GM19328 (cell line): Measurements from ENCODE around the gene GJB6.

Experiments used
- ATAC-seq: cut with Tn5 transposase; IDR thresholded peaks from one replicate; pipeline ENCODE4 v1.9.1; 2021; ENCODE audit warnings: mild to moderate bottlenecking, moderate library complexity; ENCODE audit not compliant: unreplicated experiment

The GJB6 gene

DNA sequence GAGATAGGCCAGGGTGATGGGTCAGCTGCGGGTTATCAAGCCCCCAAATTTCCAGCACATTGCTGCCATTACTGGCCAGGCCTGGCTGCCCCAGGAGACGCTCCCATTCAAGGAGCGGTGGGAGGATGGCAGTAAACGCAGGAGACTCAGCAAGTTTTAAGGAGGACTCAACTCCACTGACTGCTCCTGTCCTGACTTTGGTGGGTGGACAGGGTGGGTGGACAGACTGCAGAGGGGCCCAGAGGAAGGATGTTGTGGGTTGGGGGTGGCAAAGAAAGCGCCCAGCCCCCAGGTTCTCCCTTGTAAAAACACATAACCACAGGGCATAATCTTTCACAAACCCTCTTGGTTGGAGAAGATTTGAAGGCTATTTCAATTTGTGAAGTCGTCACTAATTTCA is 4.4 kb downstream of the GJB6 start:
- no peak for ATAC-seq

GRCh38 chr13:20227288-20227687 is 4.8 kb downstream of the GJB6 start:
- ATAC-seq: no peak

DNA sequence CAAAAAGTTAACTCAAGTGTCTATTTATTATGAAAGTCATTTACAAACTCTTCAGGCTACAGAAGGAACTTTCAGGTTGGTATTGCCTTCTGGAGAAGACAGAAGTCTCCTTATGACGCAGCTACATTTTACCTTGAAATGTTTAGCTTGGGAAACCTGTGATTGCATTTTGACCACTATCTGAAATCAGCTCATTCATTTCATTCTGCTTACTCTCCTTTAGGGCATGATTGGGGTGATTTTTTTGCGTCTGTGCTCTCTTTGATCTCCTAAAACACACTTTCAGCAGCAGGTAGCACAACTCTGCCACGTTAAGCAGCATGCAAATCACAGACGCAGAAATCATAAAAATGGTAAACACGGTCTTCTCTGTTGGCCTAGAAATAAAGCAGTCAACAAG is 9.6 kb downstream of the GJB6 start:
- no peak for ATAC-seq

GRCh38 chr13:20221772-20222171 is 10.3 kb downstream of the GJB6 start:
- ATAC-seq: no peak

- ATAC-seq: peak; percentile 69
Measured at GRCh38 chr13:20219577-20219976, 12.5 kb downstream of the GJB6 start.

- no peak for ATAC-seq
Measured at GRCh38 chr13:20217168-20217567, 15.0 kb downstream of the GJB6 start.

DNA sequence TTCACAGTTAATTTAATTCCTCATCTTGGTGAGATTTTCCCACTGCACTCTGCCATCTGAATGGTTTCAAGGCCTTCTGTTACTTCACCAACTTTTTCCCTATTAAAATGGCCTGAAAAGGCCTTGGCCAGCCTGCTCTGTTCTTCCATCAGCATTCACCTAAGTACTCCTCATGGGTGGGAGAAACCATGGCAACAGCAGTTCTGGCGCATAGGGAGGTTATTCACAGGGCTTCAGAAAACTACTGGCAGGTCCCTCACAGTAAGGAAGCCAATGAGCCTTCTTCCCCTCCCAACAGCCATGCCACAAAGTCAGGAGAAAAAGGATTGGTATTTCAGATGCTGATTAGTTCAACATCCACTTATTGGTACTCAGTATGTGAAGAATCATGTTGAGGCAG is 22.2 kb downstream of the GJB6 start:
- ATAC-seq: no peak

GRCh38 chr13:20206698-20207235 is 25.4 kb downstream of the GJB6 start:
- no peak for ATAC-seq

- no peak for ATAC-seq
Measured at GRCh38 chr13:20206065-20206697, 25.9 kb downstream of the GJB6 start.

DNA sequence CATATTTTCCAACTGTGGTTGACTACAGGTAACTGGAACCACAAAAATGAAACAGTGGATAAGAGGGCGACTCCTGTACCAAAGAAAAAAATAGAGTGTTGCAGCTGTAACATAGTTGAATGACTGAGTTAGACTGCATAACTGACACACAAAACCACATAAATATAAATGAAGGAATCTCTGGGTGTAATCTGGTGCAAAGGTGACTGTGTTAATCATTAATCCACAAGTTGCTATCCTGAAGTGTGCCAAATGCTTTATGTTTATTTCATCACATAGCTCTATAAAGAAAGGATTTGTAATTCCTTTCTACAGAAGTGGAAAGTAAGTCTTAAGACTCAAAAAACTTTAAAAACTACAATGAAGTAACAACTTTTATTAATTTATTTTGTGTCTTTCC is 33.3 kb downstream of the GJB6 start:
- no peak for ATAC-seq

DNA sequence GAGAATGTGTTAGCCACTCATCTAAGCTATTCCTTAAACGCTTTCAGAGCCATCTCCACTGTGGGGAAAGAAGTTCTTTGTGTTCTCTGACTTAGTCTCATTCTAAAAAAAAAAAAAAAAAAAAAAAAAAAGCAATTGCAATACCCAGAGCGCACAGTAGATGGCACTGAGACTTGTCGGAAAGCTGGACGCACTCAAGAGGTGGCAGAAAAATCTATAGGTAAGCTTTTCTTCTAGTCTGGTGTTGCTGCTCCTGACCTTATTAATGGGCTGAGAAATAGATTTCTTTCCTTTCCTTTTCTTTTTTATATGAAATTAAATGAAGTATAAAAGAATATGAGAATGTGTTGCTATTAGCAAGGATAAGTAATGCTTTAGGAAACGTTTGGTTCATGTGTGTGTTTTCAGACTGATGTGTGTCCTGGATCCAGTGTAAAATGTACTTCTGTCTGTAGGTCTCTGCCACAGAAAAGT is 34.7 kb downstream of the GJB6 start:
- ATAC-seq: no peak

DNA sequence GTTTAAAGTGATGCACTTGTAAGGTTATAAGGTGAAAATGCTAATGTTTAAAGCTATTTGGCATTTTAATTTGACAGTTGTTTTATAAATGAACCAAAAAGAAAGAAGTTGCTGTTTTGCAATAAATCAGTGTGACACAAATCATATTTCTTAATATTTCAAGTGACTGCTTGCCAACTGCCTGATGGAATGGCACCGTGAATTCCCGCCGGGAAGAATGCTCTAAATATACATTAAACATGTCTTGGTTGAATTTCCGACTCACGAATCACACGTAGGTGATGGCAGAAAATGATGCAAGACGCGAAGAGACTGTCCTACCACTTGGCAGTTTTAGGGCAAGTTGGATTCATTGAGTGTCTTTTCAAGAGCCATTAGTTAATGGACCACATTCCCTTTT is 36.3 kb downstream of the GJB6 start:
- no peak for ATAC-seq

GRCh38 chr13:20193907-20194631 is 38.0 kb downstream of the GJB6 start:
- ATAC-seq: no peak

GRCh38 chr13:20193162-20193906 is 38.8 kb downstream of the GJB6 start:
- no peak for ATAC-seq

DNA sequence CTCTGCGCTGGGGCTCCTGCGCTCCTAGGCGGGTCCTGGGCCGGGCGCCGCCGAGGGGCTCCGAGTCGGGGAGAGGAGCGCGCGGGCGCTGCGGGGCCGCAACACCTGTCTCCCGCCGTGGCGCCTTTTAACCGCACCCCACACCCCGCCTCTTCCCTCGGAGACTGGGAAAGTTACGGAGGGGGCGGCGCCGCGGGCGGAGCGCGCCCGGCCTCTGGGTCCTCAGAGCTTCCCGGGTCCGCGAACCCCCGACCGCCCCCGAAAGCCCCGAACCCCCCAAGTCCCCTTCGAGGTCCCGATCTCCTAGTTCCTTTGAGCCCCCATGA is 39.3 kb downstream of the GJB6 start, which contains the start of gene GJB2:
TSS of gene GJB2 (minus strand) at position 103 of the 326 bp plus-strand sequence. CDS start 3,357 bp downstream, outside the sequence.
- ATAC-seq: no peak

DNA sequence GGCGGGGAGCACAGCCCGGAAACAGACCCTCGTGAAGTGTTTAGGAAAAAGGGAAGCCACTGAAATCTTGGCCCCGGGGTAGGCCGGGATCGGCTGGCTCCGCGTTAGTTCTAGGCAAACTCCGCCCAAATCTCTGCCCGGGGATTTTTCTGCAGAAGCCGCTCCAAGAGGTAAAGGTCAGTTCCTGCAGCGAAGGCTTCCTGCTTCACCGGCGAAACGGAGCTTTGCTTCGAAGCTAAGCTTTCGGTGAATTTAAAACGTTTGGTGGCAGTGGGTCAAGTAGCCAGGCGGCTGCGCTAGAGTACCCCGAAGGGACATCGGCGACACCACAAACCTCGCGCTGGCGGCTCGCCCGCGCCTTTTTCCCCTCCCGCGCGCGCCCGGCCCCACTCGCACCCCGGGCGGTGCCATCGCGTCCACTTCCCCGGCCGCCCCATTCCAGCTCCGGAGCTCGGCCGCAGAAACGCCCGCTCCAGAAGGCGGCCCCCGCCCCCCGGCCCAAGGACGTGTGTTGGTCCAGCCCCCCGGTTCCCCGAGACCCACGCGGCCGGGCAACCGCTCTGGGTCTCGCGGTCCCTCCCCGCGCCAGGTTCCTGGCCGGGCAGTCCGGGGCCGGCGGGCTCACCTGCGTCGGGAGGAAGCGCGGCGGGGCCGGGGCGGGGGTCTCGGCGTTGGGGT is 39.8 kb downstream of the GJB6 start:
- ATAC-seq: no peak

DNA sequence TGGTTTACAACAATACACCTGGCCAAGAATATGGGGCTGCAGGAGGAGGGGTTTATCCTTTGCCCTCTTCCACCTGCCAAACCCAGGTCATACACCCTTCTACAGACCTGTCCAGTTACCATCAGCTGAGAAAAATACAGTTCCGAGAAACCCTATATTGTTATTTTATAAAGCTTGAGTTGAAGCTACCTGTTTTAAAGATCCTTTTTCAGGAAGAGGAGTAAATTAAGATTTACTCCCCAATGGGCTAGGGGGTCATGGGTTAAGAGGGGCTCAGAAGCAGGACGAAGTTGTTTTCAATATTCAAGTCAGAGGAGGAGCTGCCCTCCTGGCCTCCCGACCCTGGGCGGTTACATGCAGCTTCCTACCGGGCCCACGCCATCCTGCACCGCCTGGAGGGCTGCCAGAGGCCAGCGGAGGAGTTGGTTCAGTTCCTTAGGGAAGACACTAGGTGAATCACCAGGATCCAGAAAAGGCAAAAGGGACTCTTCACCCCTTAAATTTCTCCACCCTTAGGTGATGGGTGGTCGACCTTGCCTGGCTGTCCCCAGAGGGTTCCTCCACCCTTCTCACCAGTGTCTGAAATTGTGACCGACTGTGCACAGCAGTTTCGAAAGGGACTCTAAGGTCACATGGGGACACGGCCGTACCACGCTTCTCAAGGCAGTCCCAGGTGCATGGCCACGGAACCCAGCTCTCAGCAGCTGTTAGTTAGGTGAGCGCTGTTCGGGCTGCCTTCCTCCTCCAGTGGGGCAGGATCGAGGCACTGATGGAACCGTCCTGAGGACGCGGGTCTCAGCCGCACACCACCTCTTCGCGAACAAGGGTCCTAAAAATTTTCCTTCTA is 40.6 kb downstream of the GJB6 start:
- ATAC-seq: no peak

GRCh38 chr13:20190481-20191310 is 41.4 kb downstream of the GJB6 start:
- no peak for ATAC-seq

GRCh38 chr13:20190076-20190475 is 42.0 kb downstream of the GJB6 start:
- no peak for ATAC-seq
